T-helper 2 cell treated with Interferon-gamma antibody and Interleukin-4, amounts not matched to agents 100 ng/mL and 5 ng/mL, for 36 hours (primary cell): ENCODE data around the gene SDHAF3. TPM values are rescaled to one million over a fixed set of nuclear protein-coding genes. Genes with fewer than 3 reads are reported as not detected.

Experiments used
- intact Hi-C: fragments of 100-400 bp; cut with micrococcal nuclease; formaldehyde crosslinking; loops from one replicate; pipeline ENCODE4 v1.15.1; 2023
- total RNA-seq: library from RNA; stranded (reverse); gene quantifications from 2 replicates; pipeline ENCODE4 v1.2.3, GENCODE V29; 2022

SDHAF3 gene
- total RNA-seq, 1 donor from 2014 or later = 18.0 TPM

DNA sequence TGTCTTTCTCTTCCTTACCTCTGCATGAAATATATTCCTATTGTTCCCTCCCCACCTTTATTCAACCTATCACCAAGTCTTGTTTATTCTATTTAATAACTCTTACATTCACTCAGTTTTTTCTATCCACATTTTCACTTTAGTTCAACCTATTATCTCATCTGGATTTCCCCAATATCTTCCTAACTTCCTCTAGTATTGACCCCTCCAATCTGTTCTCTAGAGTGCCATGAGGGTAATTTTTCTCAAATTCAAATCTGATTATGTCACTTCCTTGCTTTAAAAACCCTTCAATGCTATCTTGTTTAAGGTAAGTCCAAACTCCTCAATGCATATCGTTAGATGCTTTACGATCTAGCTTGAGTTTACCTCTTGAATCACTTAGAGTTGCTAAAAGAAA is 86.5 kb downstream of the SDHAF3 start:
- intact Hi-C loops = no loop called here

DNA sequence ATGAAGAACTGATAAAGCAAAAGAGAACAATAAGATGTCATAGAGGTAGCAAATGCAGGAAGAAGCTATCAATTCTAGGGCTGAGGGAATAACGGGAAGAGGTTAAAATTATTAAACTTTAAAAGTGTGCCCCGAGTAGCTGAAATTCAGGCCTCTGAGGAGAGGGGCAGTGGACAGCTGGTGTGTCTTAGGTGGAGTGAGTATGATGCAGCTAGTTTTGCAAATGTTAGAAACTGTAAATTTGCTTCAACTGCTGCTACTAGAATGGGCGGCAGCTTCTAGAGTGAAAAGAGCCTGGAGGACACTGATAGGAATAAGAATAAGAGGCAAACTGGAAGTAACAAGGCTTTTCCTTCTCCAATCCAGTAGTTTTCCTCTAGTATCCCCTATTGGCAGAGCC is 87.3 kb downstream of the SDHAF3 start:
- intact Hi-C loops = no loop called here

- intact Hi-C loops = no loop called here
Measured at GRCh38 chr7:97215556-97215955, 98.1 kb downstream of the SDHAF3 start.

- intact Hi-C loops = no loop called here
Measured at GRCh38 chr7:97218767-97219166, 101.3 kb downstream of the SDHAF3 start.

DNA sequence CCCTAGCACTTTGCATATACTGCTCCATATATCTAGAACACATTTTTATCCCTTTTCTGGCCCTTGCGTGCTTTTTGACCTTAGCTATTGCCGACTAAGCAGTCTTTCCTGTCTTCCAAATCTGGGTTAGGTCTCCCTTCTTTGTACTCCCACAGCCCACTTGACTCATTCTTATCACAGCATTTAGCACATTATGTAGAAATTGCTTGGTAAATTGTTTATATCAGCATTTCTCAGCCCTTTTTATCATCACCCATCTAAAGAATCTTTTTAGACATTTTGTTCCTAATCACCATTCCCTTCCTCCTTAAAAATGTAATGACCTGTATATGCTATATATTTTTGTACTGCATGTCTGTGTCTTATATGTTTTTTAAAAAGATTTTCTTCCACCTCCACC is 101.7 kb downstream of the SDHAF3 start:
- intact Hi-C loops = no loop called here

- intact Hi-C loops = no loop called here
Measured at GRCh38 chr7:97224316-97224715, 106.8 kb downstream of the SDHAF3 start.

DNA sequence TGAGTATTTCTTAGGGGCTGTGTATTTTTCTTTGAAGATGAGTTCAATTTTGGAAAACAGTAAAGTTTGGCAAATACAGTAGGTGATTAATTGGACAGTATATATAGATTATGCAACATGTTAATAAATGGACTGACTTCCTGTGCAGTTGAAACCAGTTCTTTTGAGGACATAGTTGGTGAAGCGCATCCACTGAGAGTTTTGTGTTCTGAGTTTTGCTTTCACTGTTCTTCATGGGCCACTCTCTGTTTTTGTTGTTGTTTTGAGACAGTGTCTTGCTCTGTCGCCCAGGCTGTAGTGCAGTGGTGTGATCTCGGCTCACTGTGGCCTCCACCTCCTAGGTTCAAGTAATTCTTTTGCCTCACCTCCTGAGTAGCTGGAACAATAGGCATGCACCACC is 109.0 kb downstream of the SDHAF3 start:
- intact Hi-C loops = no loop called here

Other genes with a start within 250 kb of the SDHAF3 start
- not detected in 2 replicates for gene DLX6, start 112.1 kb upstream of the SDHAF3 start, total RNA-seq
- not detected in 2 replicates for gene DLX5, start 92.9 kb upstream of the SDHAF3 start, total RNA-seq